GM21737 (cell line): ENCODE results near the gene ITPK1.
"Not testable (repeated sequence)": the region's sequence is repeated elsewhere in the genome, so short reads cannot be mapped to it uniquely, and the experiment has no call there.

ENCODE experiments used
- ATAC-seq: cut with Tn5 transposase; IDR thresholded peaks from one replicate; pipeline ENCODE4 v1.9.1; 2021; ENCODE audit warnings: mild to moderate bottlenecking, moderate library complexity; ENCODE audit not compliant: unreplicated experiment

Gene ITPK1

DNA sequence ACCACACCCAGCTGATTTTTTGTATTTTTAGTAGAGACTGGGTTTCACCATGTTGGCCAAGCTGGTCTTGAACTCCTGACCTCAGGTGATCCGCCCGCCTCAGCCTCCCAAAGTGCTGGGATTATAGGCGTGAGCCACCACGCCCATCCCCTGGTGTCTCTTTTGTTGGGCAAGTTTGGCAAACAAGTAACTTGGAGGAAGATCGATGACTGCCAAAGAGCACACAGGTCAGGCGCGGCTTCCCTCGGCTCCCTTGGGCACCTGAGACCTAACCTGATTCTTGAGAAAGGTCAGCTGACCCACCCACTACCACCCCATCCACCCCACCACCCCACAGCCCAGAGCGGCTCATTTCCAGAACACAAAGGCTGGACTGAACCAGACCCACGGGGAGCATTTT lies 9.9 kb downstream of the ITPK1 start:
- not testable (repeated sequence) for ATAC-seq

- ATAC-seq: no peak
These were observed 10.4 kb downstream of the ITPK1 start for GRCh38 chr14:93105362-93105761.

- ATAC-seq: no peak
These were observed 10.8 kb downstream of the ITPK1 start for GRCh38 chr14:93104961-93105360.

GRCh38 chr14:93103392-93104080 lies 12.2 kb downstream of the ITPK1 start:
- peak; percentile 94 for ATAC-seq

- ATAC-seq: no peak
These were observed 13.6 kb downstream of the ITPK1 start for GRCh38 chr14:93102141-93102540.

GRCh38 chr14:93101181-93101580 lies 14.5 kb downstream of the ITPK1 start:
- no peak for ATAC-seq

- ATAC-seq: no peak
These were observed 15.2 kb downstream of the ITPK1 start for GRCh38 chr14:93100570-93100969.

DNA sequence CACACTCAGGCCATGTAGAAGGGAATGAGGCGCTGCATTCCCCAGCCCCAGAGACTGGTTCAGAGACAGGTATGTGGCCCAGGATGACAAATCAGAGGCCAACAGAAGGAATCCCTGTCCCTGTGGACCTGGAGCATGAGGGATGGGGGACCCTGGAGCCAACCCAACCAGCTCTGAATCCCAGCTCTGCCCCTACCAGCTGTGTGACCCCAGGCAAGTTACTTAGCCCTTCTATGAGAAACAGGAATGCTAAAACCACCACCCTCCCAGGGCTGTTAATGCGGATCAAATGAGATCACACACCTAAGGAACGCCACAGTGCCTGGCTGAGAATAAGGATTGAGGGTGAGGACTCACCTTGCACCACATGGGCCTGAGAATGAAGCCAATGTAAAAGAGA lies 15.6 kb downstream of the ITPK1 start:
- ATAC-seq: no peak

DNA sequence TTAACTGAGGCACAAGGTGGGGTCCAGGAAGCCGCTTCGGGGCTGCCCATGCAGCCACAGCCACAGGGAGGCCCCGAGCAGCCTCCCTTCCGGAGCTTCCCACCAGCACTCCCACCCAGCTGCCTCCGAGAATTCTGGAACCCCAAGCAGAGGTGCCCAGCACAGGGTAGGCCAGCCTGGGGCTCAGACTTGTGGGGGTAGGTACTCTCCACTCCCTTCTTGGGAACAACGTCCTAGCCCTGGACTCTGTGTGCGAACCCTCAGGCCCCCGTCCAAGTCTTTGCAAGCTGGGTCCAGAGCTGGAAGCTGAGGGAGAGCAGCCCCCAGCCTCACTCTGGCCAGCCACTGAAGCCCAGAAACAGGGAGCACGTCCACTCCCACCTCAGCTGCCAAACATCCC lies 16.1 kb downstream of the ITPK1 start:
- ATAC-seq: no peak

GRCh38 chr14:93099196-93099595 lies 16.5 kb downstream of the ITPK1 start:
- no peak for ATAC-seq

DNA sequence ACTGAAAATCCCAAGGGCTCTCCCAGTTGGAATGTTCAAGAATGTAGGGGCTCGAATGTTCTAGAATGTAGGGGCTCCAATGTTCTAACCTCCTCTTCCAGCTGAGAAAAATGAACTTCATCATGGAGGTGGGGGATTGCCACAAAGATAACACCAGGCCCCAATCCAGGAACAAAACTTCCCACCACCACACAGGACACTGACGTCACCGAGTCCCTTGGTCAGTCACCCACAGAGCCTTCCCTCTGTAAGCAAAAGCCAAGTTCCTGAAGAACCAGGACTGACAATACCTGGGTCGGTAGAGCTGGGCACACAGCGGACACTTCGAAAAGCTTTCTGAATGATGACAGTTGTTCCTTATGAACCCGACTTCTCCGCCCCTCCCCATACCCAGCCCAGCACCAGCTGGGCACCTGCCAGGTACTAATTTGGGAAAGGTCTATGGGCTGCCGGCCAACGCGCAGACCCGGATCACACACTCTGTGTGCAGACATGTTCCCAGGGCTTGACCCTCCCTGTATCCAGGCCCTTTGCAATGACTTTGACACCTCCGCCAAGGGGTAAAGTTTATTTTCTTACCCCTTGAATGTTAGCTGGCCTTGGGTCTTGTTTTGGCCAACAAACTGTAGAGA lies 18.9 kb downstream of the ITPK1 start:
- ATAC-seq: no peak

DNA sequence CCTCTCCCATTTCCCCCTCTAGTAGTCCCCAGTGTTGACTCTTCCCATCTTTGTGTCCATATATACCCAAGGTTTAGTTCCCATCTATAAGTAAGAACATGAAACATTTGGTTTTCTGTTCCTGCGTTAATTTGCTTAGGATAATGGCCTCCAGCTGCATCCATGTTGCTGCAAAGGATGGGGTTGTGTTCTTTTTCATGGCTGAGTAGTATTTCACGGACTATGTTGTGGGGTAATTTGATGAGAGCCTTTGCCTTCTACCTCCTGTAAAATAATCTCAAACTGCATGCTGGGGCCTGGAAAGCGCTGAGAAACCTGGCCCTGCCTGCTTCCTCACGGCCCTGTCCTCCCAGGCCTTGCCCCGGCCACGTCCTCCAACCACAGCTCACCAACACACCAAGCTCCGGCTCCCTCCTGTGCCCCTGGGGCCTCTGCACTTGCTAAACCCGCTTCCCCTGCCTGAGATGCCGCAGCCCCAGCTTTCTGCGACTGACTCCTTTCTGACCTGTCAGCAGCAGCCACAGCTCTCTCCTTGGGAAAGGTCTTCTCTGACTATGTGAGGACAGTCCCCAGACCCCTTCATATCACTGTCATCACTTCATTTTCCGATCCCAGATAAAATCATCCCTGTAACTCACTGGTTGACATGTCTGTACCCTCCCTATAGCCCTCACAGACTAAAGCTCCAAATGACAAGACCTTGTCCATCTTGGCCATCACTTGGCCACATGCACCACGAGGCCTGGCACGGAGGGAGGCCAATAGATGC lies 19.8 kb downstream of the ITPK1 start:
- no peak for ATAC-seq

DNA sequence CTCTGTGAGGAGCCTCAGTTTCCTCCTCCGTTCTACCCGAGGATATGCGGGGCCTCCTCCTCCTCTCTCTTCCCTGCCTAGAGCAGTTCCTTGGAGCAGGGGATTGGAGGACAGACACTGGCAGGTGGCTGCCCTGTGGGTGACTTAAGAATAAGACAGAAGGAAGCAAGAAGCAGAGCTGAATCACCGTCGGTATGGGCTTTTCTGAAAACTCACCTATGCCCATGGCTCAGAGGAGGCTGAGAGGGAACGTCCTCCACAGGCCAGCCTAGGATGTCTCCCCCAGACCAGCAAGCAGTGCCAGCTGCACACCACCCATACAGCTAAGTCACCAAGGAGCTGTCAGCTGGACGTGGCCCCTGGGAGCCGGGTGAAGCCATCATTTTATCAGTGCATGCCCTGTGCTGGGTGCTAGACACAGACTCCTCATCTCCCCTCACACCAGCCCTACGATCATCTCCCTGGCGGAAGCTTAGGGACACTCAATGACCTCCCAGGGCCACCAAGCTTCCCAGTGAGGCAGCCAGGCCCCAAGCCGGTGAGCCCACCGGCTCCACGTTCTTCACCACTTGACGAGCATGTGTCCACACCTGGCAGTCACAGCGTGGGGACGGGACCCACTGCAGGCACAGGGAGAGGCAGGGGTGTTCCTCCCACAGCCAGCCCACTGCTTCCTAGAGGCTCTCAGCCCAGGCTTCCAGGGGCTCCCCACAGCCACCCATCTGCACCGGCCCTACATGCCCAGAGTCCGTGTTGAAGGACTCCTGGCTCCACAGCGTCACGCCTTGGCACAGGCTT lies 21.4 kb downstream of the ITPK1 start:
- ATAC-seq: no peak

DNA sequence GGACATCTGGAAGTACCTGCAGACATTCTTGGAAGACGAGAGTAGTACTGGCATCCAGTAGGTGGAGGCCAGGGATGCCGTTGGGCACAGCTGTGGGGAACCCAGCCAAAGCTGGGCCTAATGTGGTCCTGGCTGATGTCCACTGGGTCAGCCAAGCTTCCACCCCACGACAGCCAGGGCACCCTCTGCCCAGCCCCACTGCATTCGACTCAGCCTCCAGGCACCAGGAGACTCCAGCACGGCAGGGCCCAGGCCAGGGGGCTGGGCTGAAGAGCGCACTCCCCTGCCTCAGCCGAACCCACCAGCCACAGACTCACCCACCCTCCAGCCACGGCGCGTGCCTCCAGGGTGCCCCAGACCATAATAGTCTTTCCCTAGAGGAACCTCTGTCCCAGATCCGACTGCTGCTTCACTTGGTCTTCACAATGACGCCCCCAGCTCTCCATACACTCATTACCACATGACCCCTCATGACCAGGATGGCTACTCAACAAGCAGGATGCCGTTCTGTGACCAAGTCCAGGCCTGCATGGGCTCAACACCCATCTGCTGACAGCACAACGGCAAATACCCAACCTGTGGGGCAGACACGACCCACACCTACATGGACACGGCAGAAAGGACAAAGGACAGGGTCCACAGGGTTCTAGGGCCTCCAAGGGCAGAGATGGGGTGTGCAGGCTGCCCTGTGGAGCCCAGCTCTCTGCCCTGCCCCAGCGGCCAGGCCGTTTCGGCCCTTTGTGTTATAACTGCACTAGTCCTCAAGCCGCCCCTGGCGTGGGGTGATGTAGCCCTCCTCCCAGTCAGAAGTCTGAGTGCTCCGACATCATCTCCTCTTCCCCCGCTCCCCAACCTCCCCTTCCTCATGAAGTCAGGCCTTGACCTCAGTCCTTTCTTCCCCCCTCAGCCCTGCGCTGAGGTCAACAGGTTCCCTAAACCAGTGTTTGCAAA lies 22.8 kb downstream of the ITPK1 start:
- no peak for ATAC-seq

GRCh38 chr14:93091666-93092065 lies 24.1 kb downstream of the ITPK1 start:
- no peak for ATAC-seq

DNA sequence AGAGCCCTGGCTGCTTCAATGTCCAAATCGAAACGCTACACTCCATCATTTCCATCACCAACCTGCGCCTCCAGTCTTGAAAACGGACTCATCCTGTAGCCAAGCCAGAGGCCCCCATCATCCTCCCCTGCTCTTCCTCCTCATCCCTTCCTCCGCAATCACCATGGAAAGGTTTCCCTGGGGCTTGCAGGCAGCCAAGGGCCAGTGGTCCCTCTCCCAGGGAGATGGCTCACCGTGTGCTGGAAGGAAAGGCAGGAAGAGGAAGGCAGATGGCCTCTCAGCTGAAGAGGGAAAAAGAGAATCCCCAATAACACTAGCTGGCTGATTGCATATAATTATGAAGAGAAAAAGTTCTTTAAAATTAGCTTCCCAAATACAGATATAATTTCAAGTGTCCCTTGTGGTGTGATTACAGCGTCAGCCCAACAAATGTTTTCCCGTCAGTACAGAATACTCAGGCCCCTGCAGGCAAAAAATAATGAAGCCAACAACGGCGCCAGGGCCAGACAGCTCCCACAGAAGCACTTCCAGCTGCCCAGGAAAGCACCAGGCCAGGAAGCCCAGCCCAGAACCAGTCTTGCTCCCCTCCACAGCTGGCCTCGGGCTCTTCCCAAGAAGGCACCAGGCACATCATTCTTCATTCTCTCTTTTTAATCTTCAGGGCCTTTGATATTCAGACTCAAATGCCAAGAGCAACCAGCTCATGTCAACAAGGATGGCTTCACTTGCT lies 24.7 kb downstream of the ITPK1 start:
- ATAC-seq: no peak

DNA sequence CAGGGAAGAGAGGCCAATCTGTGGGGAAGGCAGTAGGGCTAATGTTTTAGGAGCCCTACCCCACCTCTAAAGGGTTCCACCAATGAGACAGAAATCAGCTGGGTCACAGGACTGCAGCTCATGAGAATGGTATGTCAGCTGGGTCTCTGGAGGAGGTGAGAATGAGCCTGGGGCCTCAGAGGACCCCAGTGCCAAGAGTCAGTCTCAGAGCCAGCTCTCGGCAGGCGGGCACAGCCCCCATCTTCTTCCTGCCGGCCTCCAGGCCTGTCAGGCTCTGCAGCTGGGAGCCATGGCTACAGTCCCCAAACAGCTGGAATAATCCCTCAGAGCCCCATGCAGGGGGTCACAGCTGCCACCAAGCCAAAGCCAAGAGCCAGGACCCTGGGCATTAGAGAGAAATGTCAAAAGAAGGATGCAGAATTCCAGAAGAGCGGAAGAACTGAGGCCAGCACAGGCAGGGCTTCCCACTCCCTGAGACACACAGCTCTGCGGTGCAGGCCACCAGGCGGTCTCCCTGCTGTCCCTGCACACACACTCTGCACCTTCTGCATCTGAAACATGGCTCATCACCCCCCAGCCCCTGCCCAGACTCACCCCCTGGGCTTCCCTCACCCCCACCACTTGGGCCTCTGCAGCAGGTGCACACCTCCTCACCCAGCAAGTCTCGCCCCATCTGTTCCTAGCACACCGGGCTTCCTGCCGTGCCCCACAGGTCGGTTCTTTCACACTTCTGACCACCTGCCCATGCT lies 26.0 kb downstream of the ITPK1 start:
- no peak for ATAC-seq

GRCh38 chr14:93086441-93087055 lies 29.2 kb downstream of the ITPK1 start:
- ATAC-seq: peak; percentile 50
